Measurements from ENCODE around the gene FRS3.

FRS3 gene

DNA sequence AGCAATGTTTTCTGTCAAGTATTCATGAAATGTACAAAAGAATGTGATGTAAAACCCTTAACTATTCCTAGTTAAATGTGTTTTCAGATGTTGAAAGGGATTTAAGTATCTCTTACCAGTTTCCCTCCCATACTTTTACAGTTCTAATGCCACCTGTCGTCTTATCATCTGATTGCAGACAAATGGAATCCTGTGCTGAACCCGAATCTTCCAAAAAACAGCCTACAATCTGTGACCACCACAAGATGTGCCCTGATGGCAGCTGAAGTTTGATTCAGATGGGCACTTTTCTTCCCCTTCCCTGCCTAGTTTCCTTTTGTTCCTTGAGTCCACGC, 9.7 kb upstream of the FRS3 start:
- peak; percentile 12 for DNase-seq

DNA sequence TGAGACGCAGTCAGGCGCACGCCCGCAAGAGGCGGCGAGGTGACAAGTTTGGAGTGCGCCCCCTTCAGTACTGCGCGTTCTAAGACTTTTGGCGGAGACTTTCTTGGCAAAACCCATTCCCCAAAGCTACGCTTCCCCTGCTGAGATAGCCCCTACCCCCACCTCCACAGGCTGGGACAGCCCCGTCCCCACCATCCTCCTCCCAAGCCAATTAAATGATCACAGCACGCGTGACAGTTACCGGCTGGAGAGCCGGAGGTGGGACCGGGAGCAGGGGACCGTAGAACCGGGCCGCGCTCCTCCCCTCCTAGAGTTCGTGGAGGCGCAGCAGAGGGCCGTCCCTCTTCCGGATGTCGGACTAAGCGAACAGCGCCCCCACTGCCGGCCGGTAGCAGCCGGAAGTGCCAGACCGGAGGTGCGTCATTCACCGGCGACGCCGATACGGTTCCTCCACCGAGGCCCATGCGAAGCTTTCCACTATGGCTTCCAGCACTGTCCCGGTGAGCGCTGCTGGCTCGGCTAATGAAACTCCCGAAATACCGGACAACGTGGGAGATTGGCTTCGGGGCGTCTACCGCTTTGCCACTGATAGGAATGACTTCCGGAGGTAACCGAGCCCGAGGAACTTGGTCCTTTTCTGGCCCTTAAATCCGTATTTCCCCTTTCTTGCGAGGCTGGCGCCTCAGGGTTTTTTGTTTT, 7.7 kb upstream of the FRS3 start, which contains the start of gene TOMM6:
TOMM6 (plus strand) TSS at position 476 of the 699 bp plus-strand sequence; CDS start at position 480, 4 bp downstream.
- DNase-seq = peak; percentile 98

DNA sequence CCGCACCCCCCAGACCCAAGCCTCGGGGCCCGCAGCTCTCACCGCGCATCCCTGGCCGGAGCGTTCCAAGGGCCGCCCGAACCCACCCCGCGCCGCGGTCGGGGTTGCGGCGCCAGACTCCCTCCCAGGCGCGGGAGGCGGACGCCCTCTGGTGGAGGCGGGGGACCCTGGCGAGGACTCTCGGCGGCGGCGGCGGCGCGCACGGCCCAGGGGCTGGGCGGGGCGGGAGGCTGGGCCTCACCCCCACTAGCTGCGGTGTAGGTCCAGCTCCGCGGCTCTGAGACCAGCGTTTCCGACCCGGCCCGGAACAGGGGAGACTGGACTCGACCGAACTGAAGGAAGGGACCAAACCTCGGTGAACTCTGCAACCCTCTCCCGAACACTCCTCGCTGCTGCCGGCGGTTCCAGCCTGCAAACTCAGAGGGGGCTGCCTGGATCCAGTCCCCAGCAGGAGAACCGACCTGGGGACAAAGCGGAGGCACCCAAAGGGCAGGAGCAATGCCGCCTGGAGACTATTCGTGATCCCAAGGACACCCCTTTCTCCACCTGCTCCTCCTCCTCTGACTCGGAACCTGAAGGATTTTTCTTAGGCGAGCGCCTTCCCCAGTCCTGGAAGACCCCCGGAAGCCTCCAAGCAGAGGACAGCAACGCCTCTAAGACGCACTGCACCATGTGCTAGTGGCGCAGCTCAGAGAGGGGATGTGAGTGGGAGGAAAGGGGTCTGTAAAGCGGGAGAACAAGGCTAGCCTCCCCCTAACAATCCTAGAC, 6.9 kb upstream of the FRS3 start:
- peak; percentile 95 for DNase-seq

DNA sequence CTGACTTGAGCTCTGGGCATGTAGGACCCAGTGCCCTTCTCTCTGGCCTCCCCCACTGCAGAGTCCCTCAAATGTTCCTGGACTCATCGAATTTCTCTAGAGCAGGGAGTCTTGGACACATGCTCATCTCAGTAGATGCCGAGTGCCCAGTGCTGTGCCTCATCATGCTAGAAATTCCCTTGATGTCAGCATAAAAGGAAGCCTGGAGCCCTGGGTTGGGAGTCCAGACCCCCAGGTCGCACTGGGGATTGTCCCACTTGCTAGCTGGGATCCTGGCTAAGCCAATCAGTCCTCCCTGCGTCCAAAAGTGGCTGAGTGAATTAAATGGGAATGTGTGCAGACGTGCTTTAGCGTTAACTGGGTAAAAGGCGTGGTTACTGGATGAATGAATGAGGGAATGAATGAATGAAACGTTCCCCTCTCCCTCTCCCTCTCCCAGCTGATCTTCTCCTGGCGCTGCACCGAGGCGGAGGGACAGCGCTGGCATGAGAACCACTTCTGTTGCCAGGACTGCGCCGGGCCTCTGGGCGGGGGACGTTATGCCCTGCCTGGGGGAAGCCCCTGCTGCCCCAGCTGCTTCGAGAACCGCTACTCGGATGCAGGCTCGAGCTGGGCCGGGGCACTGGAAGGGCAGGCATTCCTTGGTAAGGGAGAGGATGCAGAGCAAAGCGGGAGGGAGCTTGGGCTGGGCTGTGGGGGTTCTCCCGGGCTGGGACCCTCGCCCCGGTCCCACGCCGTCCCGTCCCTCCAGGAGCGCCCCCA, 6.2 kb upstream of the FRS3 start:
- DNase-seq = no peak

DNA sequence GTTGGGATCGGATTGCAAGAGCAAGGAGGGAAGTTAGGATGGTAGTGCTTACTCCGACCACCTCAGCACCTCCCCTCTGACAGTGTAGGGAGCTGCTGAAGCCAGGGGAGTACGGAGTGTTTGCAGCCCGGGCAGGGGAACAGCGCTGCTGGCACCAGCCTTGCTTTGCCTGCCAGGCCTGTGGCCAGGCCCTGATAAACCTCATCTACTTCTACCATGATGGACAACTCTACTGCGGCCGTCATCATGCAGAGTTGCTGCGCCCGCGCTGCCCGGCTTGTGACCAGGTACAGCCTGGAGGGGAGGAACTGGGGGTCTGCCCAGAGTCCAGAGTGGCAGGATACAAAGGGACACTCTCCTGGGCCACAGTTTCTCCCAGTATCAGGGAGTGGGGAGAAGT, 5.6 kb upstream of the FRS3 start:
- no peak for DNase-seq

DNA sequence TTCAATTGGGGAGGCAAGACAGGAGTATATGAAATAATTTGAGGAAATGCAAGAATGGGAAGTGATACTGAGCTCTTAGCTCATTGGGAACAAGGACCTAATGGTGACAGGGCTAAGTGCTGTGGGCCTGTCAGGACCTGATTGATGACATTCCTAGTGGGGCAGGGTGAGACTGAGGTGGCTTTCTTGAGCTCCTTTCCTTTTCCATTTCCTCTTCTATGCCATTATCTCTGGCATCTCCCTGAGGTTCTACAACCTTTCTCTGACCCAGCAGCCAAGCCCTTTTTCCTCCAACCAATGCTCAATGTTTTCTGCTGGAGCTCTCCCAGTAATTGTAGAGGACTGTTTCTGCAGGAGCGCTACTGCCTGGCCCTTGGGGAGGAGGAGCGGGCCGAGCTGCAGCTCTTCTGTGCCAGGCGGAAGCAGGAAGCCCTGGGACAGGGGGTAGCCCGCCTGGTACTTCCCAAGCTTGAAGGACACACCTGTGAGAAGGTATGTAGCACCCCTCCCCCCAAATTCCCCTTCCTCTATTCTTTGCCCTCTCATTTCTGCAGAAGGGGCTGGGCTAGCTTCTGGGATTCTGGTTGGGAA, 5.0 kb upstream of the FRS3 start:
- DNase-seq = no peak

DNA sequence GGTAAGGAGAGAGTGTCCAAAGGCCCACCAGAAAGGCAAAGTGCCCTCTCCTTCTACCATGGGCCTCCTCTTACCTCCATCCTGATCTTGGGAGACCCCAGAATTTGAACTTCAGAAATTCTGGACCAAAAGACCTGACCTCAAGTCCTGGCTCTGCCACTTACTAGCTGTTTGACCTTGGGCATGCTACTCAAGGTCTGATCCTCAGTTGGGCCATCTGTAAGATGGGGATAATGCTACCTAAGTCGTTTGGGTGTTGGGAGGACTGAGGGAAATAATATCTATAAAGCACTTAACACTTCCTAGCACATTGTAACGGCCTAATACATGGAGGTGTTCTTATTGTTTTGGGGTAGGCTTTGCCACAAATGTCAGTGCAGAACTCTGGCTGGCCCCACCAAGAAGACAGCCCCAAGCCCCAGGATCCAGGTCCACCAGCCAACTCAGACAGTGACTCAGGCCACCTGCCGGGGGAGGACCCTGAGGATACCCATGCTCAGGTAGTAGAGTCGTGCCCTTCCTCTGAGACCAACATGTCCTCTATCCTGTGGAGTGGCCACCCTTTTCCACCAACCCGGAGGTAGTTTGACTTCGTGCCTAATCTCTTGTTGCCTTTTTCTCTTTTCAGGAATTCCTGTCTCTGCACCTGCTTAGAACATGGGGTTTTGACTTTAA, 3.5 kb upstream of the FRS3 start:
- DNase-seq = no peak

DNA sequence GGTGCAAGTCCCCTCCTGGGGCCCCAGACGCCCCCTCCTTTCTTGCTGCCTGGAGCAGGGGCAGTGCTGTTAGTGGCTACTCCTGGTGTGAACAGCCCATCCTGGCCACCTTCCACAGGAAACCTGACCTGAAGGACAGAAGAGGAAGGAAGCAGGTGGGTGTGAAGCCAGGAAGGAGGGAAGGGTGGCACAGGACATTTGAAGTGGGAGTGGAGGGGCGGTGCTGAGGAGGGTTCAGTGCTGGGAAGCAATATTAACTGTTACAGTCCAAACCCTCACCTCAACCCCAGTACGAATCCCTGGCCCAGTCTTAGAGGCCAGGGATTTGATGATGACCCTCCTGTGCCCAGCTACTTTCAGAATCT, 1.6 kb upstream of the FRS3 start:
- no peak for DNase-seq

DNA sequence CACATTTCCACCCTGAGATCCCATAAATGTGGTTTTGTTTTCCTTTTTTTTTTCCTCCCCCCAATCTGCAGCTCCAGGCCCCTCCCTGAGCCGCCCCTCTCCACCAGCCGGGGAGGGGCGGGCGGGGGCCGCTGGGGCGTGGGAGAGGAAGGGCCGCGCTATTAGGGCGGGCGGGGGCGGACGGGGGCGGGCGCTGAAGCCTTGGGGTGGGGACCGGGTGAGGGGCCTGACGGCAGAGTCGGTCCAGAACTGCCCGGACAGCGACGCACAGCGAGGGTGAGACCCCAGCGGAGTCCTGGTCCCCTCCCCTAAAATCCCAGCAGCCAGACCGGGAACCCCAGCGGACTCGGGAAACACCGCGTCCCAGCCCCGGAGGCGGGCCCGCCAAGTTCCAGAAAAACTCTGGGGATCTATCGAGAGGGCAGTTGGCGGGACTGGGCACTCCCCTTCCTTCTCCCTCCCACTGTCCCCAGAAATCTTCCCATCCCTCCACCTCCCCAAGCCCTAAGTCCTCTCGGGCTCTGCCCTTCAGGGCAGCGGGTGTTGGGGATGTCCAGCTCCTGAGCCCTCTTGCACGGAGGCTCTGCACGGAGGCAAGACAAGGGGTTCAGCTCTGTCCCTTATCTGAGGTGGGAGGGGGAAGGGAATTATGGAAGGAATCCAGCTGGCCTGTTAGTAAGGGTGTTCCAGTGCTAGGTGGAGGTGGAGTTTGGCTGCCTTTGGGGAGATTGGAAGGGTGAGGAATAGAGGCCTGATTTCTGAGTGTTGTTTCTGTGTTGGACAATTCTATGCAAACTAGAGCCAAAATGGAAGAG, 1.1 kb upstream of the FRS3 start, which contains the start of gene PRICKLE4:
PRICKLE4 (plus strand) TSS at position 232 of the 815 bp plus-strand sequence. CDS start 2,692 bp downstream, outside the sequence.
- no peak for DNase-seq

DNA sequence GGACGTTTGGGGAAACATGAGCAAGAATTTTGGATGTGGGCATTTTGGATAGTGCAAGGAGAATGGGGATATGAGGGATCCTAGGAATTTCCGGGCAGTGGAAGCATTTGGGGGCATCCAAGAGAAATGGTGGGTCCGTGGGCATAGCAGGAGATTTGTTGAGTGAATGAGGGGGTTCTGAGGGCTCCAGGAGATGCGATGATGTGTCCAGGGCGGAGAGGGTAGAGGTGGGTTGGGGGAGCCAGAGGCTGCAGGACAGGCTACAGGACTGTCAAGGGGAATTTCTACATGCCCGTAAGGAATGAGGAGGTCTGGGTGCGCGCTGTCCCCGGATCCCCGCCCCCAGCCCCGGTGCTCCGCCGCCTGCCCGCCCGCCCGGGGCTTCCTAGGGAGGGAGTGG, 364 bp downstream of the FRS3 start:
- DNase-seq = no peak

DNA sequence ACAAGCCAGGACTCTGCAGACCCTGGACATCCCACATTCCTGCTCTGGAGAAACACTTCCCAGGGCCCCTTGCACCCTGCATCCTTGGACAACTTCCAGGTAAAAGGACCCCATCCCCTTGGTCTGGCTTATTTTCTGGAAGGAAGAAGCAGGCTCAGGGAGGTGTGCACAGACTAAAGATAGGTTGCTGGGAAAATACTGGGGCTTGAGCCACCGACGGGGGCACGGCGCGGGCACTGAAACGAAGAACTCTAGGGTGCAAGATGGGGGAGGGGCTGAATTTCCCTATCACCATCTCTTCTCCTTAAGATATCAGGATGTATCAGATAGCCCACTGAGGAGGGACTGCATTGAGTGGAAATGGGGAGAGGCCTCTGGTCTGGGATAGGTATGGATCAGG, 805 bp downstream of the FRS3 start:
- no peak for DNase-seq

DNA sequence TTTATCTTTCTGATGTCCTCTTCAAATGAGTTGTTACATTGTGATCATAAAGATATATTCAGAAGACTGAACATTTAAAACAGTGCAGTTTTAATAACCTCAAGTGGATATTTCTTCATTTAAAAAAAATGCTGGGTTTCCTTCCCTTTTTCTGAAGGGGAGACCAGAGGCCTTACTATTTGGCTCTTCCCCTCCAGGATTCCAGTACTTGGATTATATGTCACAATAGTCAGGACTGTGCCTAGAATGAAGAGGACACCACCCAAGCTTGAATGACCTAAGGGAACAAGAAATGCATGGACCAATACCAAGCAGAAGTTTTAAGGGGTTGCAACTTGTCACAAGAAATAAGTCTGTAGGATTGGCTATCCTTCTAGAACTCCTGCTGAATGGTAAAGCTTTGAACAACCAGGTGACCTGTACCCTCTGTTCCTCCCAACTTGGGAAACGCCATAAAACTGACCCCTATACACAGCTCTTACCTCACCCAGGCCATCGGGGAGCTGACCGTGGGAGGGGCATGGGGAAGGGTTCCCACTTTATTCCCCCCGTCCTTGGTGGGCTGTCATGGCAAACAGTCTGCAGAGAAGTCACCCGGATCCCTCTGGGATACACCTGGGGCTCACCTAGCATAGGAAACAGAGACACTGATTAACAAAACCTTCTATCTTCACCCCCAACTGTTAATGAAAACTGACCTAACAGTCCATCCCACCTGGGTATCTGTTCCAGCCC, 2.0 kb downstream of the FRS3 start:
- DNase-seq = no peak

DNA sequence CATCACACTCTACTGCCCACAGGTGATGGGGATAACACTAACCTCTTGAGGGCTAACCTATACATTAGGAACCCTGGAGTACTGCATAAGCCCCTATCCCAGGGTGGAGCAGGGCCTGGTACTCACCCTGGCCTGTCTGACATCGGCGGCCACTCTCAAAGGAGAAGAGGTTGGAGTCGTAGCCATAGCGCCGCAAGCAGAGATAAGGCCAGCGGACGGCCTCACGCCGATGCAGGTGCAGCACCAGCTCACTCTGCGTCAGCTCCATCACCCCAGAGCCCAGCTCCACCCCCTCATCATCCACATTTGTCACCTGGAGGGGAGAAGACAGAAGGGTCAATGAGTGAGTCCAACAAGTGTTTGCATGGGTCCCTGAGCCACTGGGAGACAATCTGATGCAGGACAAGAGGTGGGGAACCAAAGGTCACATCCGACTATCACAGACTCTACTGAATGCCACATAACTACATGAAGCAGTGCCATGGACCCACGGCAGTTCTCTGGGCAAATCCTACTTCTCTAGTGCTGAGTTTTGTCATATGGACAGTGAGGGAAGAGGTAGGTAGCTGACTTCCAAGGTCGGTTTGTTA, 4.3 kb downstream of the FRS3 start:
- no peak for DNase-seq

DNA sequence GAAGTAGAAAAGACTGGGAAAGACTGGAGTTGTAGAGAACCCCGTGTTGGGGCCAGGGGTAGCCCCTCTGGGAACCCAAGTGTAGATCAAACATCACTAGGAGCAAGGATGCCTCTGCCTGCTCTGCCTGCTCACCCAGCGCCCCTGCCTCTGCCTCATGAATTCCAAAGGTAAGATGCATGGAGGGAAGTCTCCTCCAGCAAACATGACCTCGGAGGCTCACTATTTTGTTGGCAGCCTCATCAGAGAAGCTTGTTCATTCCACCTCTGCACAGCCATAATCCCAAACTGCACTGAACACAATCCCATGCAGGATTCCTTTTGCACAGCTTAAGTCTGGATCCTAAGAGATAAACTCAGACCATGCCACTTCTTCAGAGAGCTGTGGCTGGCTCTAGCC, 4.9 kb downstream of the FRS3 start:
- DNase-seq = no peak

DNA sequence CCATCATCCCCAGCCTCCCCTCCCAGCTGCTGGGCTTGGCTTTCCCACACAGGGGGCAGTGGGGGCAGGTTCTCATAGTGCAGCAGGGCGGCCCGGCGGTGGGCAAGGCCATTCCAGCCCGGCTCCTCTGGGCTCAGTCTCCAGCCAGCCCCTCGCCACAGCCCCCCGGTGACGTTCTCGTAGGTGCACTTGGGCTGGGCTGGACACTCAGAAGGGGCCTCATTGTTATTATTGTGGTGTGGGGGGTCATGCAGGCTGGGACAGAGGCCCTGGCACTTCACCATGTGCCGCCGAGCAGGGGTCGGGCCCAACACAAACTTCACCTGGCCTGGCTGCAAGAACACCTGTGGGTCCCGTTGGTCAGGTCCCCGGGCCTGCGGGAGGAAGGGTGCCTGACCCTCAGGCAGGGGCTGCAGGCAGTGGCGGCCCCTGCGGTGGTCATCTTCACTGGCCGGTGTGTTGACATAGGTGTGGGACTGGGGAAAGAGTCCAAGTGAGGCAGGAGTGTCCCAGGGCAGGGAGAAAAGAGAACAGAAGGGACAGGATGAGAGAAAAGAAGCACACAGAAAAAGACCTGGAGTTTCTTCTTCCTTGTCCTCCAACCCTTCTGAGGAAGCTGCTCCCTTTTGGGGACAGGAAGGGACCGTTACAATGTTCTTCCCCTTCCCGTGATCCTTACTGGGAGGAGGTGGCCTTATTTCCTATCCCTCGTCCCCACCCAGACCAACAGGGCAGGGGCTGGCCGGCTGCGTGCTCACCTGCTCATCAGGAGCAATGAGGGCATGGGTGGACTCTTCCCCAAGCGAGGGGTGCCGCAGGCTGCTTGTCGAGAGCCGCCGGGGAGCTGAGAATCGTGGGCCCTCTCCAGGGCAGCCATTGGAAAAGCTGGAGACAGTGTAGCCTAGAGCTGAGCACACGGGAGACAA, 8.4 kb downstream of the FRS3 start:
- DNase-seq = no peak

DNA sequence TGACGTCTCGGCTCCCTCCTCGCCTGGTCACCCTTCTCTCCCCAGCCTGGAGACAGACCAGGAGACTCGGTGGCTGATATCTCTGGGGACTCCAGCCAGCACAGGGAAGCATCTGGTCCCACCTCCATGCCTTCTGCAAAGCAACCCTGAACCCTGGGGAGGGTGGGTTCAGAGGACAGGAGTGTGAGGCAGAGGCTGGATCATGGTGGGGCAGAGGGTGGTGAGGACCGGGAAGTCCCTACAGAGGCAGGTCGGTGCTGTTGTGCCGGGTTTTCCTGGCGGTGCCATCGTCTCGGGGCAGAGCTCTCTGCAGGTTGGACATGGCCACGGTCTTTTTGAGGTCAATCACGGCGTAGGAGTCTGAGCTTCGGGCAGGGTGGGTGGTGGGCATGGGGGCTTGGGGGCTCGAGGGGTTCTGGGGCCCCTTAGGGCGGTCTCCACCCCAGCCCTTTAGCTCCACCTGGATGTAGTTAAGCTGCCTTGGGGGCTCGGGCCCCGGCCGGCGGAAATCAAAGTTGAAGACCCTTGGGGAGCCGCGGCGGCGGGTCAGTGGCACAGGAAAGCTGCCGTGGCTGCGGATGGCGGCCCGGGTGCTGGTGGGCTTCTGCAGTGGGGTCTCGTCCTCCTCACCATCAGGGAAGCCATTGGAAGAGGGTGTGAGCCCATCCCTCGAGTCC, 9.2 kb downstream of the FRS3 start:
- no peak for DNase-seq

DNA sequence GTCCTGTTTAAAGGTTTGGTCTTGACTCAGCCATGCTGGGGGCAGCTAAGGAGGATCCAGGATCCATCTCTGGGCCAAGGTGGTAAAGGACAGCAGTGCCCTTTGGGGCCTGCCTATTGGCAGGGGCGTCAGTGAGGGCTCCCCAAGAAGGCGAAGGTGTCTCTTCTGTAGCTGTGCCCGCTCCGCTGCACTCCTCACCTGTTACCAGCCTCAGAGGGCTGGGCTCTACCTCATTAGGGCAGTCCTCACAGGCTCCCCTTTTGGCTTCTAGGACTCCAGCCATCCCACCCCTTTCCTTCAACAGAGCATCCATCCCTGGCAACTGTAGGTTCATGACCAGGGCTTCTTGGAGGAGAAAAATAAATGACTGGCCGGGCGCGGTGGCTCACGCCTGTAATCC, 10.3 kb downstream of the FRS3 start:
- DNase-seq = no peak

DNA sequence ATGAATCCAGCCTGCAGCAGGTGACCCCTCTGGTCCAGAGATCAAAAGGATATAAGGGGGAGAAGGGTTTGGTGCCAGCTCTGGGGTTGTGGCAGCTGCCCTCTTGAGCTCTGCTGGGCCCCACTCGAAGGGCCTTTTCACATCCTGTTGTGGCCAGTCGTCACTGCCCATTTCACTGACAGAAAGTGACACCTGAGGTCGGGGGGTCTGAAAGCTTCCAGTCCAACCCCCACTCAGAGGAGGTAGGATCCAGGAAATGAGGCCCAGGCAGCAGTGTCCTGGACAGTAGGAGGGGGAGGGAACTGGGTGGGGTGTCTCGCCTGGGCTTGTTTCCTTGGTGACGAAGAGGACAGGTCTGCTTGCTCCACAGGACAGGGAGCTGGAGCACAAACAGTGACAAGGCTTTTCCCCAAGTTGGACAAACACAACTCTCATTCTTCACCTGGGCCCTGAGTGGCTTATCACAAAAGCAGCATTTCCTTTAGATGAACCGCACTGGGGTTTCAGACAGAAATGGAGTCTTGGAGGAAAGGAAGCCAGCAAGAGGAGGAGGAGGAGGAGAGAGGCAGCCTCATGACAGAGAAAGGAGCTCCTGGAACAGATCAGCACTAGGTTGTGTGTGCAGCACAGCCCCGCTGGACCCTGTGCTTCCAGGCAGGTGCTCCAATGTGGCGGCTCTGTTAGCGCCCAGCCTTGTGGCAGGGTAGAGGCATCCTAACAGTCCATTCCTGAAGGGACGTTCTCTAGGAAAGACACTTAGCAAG, 11.0 kb downstream of the FRS3 start:
- DNase-seq = no peak

All from activated CD8-positive, alpha-beta memory T cell treated with anti-CD3 and anti-CD28 coated beads, Interleukin-2, amount 50 U/mL, for 48 hours (primary cell).